NCI-H2029 treated with DMSO at 0.1 percent for 48 hours (cell line): Measurements from ENCODE around the gene PTPRN2.

ENCODE experiments used
- DNase-seq: peaks from one replicate; lab custom pipeline; 2025; lab: John Stamatoyannopoulos, UW

The PTPRN2 gene

GRCh38 chr7:157551325-157552070 is 1036.1 kb downstream of the PTPRN2 start:
- no peak for DNase-seq

- no peak for DNase-seq
Observed at GRCh38 chr7:157550300-157551275, 1037.0 kb downstream of the PTPRN2 start.

GRCh38 chr7:157549612-157550299 is 1037.9 kb downstream of the PTPRN2 start:
- DNase-seq: no peak

- DNase-seq: no peak
Observed at GRCh38 chr7:157548691-157549303, 1038.8 kb downstream of the PTPRN2 start.

- DNase-seq: no peak
Observed at GRCh38 chr7:157547611-157548010, 1040.0 kb downstream of the PTPRN2 start.

GRCh38 chr7:157547102-157547501 is 1040.5 kb downstream of the PTPRN2 start:
- DNase-seq: no peak

GRCh38 chr7:157545681-157546060 is 1042.0 kb downstream of the PTPRN2 start:
- no peak for DNase-seq

GRCh38 chr7:157544980-157545680 is 1042.5 kb downstream of the PTPRN2 start:
- no peak for DNase-seq

GRCh38 chr7:157544226-157544625 is 1043.4 kb downstream of the PTPRN2 start:
- DNase-seq: no peak

GRCh38 chr7:157543791-157544190 is 1043.8 kb downstream of the PTPRN2 start:
- DNase-seq: no peak

- DNase-seq: no peak
Observed at GRCh38 chr7:157543276-157543675, 1044.3 kb downstream of the PTPRN2 start.

GRCh38 chr7:157542068-157543021 is 1045.3 kb downstream of the PTPRN2 start:
- DNase-seq: no peak

GRCh38 chr7:157541295-157542067 is 1046.1 kb downstream of the PTPRN2 start:
- DNase-seq: no peak

GRCh38 chr7:157540606-157541294 is 1046.9 kb downstream of the PTPRN2 start:
- no peak for DNase-seq

- no peak for DNase-seq
Observed at GRCh38 chr7:157540020-157540419, 1047.6 kb downstream of the PTPRN2 start.

- DNase-seq: no peak
Observed at GRCh38 chr7:157539521-157539920, 1048.1 kb downstream of the PTPRN2 start.

GRCh38 chr7:157538735-157539134 is 1048.9 kb downstream of the PTPRN2 start:
- DNase-seq: no peak

GRCh38 chr7:157538321-157538720 is 1049.3 kb downstream of the PTPRN2 start:
- DNase-seq: no peak

GRCh38 chr7:157537056-157537455 is 1050.6 kb downstream of the PTPRN2 start:
- no peak for DNase-seq
